Measurements from ENCODE around the gene AGTRAP. TPM values are rescaled to one million over a fixed set of nuclear protein-coding genes. Genes with fewer than 3 reads are reported as not detected.

AGTRAP gene
- total RNA-seq, 4 donors from 2014 or later = 35.1 to 93.1 (median 64.2) TPM

DNA sequence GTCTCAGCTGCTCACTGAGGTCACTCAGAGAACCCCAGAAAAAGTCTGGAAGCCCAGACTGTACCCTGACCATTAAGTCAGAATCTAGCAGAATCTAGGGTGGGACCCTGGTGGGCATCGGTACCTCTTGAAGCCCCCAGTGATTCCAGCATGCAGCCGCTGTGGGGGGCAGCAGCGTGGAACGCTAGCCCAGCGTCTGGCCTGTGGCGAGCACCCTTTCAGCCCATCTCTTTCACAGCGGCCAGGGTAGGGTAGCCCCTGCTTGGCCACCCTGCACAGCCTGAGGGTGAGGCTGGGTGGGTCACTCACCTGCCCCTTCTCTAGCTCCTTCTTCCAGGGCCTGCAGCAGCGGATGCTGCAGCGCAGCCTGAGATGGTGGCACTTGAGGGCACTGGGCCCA lies 42.4 kb downstream of the AGTRAP start:
- TF ChIP-seq CTCF (IDR thresholded peaks at IDR 0.05) = no peak
- ATAC-seq (ENCODE audit: low FRiP score) (no peak), DNase-seq (ENCODE audit: low spot score) (no peak)

DNA sequence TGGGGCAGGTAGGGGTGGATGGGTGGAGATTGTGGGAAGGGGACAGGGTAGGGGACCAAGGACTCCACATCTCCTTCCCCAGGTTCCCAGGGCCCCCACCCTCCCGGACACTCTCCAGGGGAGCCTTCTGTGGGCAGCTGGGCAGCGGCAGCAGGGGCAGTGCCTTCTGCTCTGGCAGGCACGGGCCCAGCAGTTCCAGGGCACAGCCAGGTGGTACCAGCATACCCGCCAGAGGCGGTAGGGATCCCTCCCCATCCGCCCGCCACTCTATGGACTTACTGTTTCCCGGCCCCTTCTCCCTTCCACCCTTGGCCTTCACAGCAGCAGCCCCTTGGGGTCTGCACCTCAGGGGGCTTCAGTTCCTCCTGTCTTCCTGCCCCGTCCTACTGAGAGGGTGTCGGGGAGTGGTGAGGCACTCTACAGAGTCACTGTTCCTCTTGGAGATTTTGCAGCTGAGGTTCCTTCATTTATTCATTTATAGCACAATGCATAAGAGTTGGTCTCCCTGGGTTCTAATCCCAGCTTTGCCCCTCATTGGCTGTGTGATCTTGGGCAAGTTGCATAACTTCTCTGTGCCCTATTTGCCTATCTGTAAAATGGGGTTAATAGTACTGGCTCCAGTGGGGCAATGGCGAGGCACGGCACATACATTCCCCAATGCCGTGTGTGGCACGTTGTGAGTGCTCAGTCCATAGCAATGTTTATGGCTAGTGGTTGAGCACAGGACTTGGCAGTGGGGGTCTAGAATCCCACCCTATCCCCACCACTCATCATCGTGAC lies 43.1 kb downstream of the AGTRAP start:
- no peak for ATAC-seq (ENCODE audit: low FRiP score)

DNA sequence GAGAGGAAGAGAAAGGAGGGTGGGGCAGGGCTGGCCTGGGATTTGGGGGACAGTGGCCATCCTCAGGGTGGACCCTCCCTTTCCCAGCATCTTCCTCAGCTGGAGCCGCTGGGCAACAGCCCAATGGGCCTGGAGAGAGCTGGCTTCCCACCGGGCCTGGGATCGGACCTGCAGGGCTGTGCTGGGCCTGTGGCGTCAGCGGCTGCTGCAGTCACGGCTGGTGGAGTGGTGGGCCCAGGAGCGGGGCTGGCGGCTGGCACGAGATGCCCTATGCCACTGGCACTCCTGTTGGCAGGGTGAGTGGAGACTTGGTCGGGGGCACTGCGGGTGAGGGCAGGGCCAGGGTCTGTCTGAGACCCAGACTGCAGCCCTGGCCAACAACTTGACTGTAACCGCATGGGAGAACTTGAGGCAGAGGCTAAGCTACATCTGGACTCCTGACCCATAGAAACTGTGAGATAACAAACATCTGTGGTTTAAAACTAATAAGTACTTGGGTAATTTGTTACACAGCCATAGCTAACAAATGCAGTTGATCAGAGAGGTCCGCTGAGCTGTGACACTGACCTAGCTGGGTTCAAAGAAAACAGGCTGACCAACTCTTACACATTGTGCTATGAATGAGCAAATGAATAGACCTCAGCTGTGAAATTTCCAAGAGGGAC lies 43.9 kb downstream of the AGTRAP start:
- no peak for TF ChIP-seq CTCF (IDR thresholded peaks at IDR 0.05)
- no peak for ATAC-seq (ENCODE audit: low FRiP score)
- no peak for DNase-seq (ENCODE audit: low spot score)

More for the DNA sequence above, 43.1 kb downstream of the AGTRAP start:
- TF ChIP-seq CTCF (IDR thresholded peaks at IDR 0.05) = no peak
- DNase-seq (ENCODE audit: low spot score) = no peak

GRCh38 chr1:11780380-11781147 lies 44.6 kb downstream of the AGTRAP start:
- ATAC-seq (ENCODE audit: low FRiP score) = no peak
- no peak for TF ChIP-seq CTCF (IDR thresholded peaks at IDR 0.05)

DNA sequence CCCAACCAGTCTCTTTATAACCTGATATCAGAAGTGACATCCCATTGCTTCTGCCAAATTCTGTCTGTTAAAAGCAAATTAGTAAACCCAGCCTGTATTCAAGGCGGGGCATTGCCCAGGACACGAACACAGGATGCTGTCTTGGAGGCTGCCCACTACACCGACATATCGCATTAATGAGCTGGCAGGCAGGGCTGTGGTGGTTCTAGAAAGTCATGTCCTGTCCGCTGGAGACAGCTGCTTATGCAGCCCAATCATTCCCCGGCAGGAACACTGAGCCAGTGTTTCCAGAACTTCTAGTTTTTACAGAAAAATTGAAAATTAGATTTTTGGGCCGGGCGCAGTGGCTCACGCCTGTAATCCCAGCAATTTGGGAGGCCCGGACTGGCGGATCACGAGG lies 45.4 kb downstream of the AGTRAP start:
- TF ChIP-seq CTCF (IDR thresholded peaks at IDR 0.05) = no peak
- ATAC-seq (ENCODE audit: low FRiP score) = no peak
- DNase-seq (ENCODE audit: low spot score) = no peak

More at GRCh38 chr1:11780380-11781147, 44.6 kb downstream of the AGTRAP start:
- DNase-seq (ENCODE audit: low spot score) = no peak

- DNase-seq (ENCODE audit: low spot score) = no peak
- no peak for TF ChIP-seq CTCF (IDR thresholded peaks at IDR 0.05)
- no peak for ATAC-seq (ENCODE audit: low FRiP score)
Observed at GRCh38 chr1:11782127-11782708, 46.3 kb downstream of the AGTRAP start.

All from omental fat pad (tissue), 4 donors.